Measurements from ENCODE around the gene MYO16. TPM values are rescaled to one million over a fixed set of nuclear protein-coding genes. Genes with fewer than 3 reads are reported as not detected.

The MYO16 gene
- total and polyA plus RNA-seq, 12 donors, result 0.56 to 2.4 (median 1.4) TPM

DNA sequence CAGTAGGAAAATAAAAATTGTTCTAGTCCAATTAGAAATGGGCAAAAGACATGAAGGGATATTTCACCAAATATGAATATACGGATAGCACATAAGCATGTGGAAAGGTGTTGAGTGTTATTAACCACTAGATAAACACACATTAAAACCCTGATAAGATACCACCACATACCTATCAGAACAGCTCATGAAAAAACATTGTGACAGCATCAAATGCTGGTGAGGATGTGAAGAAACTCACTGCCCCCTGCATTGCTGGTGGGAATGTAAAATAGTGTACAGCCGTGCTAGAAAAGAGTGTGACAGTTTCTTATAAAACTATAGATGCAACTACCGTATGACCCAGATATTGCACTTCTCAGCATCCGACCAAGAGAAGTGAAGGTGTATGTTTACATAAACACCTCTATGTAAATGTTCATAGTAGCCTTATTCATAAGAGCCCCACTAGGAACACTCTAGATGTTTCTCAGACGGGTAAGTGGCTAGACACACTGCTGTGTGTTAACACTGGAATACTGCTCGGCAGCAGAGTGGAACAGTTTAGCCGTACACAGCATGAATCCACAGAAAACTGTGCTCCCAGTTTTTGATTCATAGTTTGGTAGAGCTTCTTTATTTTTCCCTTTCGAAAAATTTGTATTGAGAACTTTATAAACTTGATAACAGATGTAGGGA, 321.1 kb downstream of the MYO16 start:
- Histone ChIP-seq H3K4me1 (replicated peaks in 1 of 2) (no peaks in the 10 kb centered on the region), H3K4me3 (no peak overlapping the region), H3K9me3 (replicated peaks in 1 of 3) (no peaks in the 10 kb centered on the region), H3K27ac (no peak overlapping the region), H3K27me3 (no peaks in the 10 kb centered on the region), H3K36me3 (replicated peaks in 1 of 2) (no peaks in the 10 kb centered on the region)
- no peak for DNase-seq
- intact Hi-C loops (cut with DNase I), result no loop called here
- no peak for TF ChIP-seq POLR2A (IDR thresholded peaks at IDR 0.05)
- TF ChIP-seq, protein P1, sequence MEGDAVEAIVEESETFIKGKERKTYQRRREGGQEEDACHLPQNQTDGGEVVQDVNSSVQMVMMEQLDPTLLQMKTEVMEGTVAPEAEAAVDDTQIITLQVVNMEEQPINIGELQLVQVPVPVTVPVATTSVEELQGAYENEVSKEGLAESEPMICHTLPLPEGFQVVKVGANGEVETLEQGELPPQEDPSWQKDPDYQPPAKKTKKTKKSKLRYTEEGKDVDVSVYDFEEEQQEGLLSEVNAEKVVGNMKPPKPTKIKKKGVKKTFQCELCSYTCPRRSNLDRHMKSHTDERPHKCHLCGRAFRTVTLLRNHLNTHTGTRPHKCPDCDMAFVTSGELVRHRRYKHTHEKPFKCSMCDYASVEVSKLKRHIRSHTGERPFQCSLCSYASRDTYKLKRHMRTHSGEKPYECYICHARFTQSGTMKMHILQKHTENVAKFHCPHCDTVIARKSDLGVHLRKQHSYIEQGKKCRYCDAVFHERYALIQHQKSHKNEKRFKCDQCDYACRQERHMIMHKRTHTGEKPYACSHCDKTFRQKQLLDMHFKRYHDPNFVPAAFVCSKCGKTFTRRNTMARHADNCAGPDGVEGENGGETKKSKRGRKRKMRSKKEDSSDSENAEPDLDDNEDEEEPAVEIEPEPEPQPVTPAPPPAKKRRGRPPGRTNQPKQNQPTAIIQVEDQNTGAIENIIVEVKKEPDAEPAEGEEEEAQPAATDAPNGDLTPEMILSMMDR (IDR thresholded peaks at IDR 0.05), result no peak
- WGBS, 4 donors, result 85 to 96% (median 93%) methylated on average over 8 of the region's 8 CpGs

DNA sequence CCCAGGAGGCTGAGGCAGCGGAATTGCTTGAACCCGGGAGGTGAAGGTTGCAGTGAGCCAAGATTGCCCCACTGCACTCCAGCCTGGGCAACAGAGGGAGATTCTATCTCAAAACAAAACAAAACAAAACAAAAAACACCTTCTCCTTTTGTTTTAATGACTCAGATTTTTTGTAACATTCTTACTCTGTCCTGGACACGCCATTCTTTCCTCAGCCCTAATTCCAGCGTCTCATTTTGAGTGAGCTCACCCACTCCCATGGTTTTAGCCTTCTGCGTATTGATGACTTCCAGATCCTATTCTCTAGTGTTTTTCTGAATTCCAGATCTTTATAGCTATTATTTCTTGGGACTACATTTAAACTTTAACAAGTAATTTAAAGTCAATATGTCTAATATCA, 326.3 kb downstream of the MYO16 start:
- no peaks in the 10 kb centered on the region for H3K27me3 ChIP-seq
- DNase-seq, result no peak
- no peaks in the 10 kb centered on the region for H3K9me3 ChIP-seq (replicated peaks in 1 of 3)
- peaks cover 6 to 8% of the 10 kb centered on the region in 2 donors for H3K4me1 ChIP-seq (replicated peaks in 1 of 2)
- no peak for TF ChIP-seq POLR2A (IDR thresholded peaks at IDR 0.05)
- TF ChIP-seq, protein P1 (IDR thresholded peaks at IDR 0.05), result no peak
- intact Hi-C loops (cut with DNase I), result no loop called here
- H3K27ac ChIP-seq, result no peak overlapping the region
- no peak overlapping the region for H3K4me3 ChIP-seq
- WGBS, 4 donors, result 94 to 96% (median 95%) methylated on average over 5 of the region's 5 CpGs
- no peaks in the 10 kb centered on the region for H3K36me3 ChIP-seq (replicated peaks in 1 of 2)

DNA sequence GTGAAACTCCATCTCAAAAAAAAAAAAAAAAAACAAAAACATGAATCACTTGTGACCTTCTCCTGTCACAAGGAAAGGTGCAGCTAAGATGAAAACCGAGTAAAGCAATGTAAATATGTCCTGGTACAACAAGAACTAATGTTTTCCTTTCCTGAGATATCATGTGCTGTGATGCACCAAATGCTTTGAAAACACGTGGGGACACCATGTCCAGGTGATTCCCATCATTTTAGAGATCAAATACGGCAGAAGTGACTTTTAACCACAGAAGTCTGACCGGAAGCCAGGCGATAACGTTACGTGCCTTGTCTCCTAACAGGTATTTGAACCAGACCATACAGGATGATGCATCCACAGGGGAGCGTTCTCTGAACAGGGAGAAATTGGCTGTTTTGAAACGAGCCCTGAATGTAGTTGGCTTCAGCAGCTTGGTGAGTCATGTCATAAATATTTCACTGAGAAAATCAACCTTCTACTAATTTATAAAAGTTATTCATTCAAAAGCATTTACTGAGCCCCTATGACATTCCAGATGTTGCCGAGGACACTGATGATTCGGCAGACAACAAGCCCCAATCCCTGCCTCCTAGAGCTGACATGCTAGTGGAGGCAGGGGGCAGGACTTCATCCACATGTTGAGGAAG, 328.1 kb downstream of the MYO16 start:
- 32 to 44% (median 33%) methylated on average over 11 of the region's 11 CpGs for WGBS, 4 donors
- DNase-seq, result peak in 6 of 7 donors; percentile 53 to 77 (median 64)
- TF ChIP-seq, protein P1 (IDR thresholded peaks at IDR 0.05), result peak in 1 of 6 experiments; percentile 2
- peak in 1 of 2 donors; percentile 46 for TF ChIP-seq POLR2A (IDR thresholded peaks at IDR 0.05)

DNA sequence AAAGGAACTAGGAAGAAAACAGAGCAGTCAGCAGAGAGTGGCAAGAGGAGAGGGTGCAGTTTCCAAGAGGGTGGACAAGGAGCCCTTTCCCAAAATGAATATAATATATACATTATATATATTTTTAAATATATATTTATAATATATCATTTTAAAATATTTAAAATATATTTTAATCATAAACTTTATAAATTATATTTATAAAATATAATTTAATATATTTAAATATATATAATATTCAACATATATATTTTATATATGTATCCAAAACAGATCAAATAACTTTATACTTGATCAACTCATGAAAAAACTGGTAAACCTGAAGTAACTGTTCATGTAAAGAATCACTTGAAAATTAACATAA, 328.6 kb downstream of the MYO16 start:
- Histone ChIP-seq H3K36me3 (replicated peaks in 1 of 2) (no peaks in the 10 kb centered on the region), H3K4me3 (no peak overlapping the region), H3K4me1 (replicated peaks in 1 of 2) (peaks cover 6 to 12% of the 10 kb centered on the region in 2 donors), H3K9me3 (replicated peaks in 1 of 3) (no peaks in the 10 kb centered on the region), H3K27me3 (no peaks in the 10 kb centered on the region), H3K27ac (peak overlapping the region in 3 of 5 donors; percentile 18 to 70 (median 47))
- TF ChIP-seq POLR2A (IDR thresholded peaks at IDR 0.05), result no peak
- intact Hi-C loops (cut with DNase I), result no loop called here
- no peak for DNase-seq

More for the DNA sequence above, 328.1 kb downstream of the MYO16 start:
- peaks cover 6 to 12% of the 10 kb centered on the region in 2 donors for H3K4me1 ChIP-seq (replicated peaks in 1 of 2)
- no peaks in the 10 kb centered on the region for H3K9me3 ChIP-seq (replicated peaks in 1 of 3)
- peak overlapping the region in 3 of 5 donors; percentile 18 to 70 (median 47) for H3K27ac ChIP-seq
- intact Hi-C loops (cut with DNase I), result no loop called here
- no peaks in the 10 kb centered on the region for H3K27me3 ChIP-seq
- no peaks in the 10 kb centered on the region for H3K36me3 ChIP-seq (replicated peaks in 1 of 2)
- H3K4me3 ChIP-seq, result peak overlapping the region in 1 of 4 donors; percentile 33
